Ovary (tissue), 9 donors: ENCODE results near the gene FABP3. TPM values are rescaled to one million over a fixed set of nuclear protein-coding genes. Genes with fewer than 3 reads are reported as not detected.

Experiments
- DNase-seq, 5 donors: peaks; one replicate each; pipeline ENCODE4 v3.0.0-alpha.2; 2019 to 2020
- H3K27ac ChIP-seq, 2 donors: fragments of 200-600 bp; one replicate each; pipeline versions ENCODE4 v1.5.1 to v1.8.0; 2019 to 2022
- H3K27me3 ChIP-seq: fragments of 200-600 bp; one replicate; pipeline ENCODE4 v1.8.0; 2022
- H3K36me3 ChIP-seq: fragments of 200-600 bp; sonication (generic); one replicate; pipeline ENCODE4 v1.5.1; 2019
- H3K4me1 ChIP-seq: one replicate; pipeline ENCODE4 v1.8.1; 2013; ENCODE audit warnings: mild to moderate bottlenecking, moderate library complexity; ENCODE audit not compliant: insufficient read depth
- H3K4me3 ChIP-seq: fragments of 200-600 bp; sonication (generic); one replicate; pipeline ENCODE4 v1.5.1; 2017
- H3K9me3 ChIP-seq, 2 donors: fragments of 200-600 bp in 1 of 2; sonication (generic) in 1 of 2; one replicate each; pipeline versions ENCODE4 v1.5.1 to v1.8.1; 2013 to 2019; ENCODE audit warnings: mild to moderate bottlenecking in 1 of 2, moderate library complexity in 1 of 2
- EP300 ChIP-seq: sonication (generic); formaldehyde crosslinking; IDR thresholded peaks from one replicate; pipeline ENCODE4 v1.6.1; 2017; ENCODE audit warnings: antibody characterized with exemption
- POLR2A ChIP-seq: fragments of 450-650 bp; IDR thresholded peaks from one replicate; pipeline ENCODE4 v1.6.1; 2017; ENCODE audit warnings: antibody characterized with exemption, mild to moderate bottlenecking, moderate library complexity
- WGBS, 3 donors: extraction: QIAGEN DNeasy Blood & Tissue Kit in 1 of 3; methylation state at CpG; one replicate each; pipeline versions ENCODE4 v1.1.5 to v1.1.7; 2013 to 2017; 5-methylcytosine and 5-hydroxymethylcytosine counted together
- intact Hi-C, 4 donors: fragments of 100-400 bp; cut with DNase I; formaldehyde crosslinking; loops; one replicate each; pipeline versions ENCODE4 v1.11.0 to v1.15.1; 2022 to 2023
- polyA plus RNA-seq, 2 donors: library from polyadenylated mRNA; stranded (reverse); fragments of 200-250 nt in 1 of 2; fragments of 350-450 nt in 1 of 2; fragmentation: Illumina TruSeq in 1 of 2; extraction: RNeasy Lipid Tissue Mini Kit (QIAGEN cat#74804) in 1 of 2; gene quantifications; one replicate each; pipeline ENCODE4 v1.2.3, GENCODE V29; 2013 to 2014
- total RNA-seq, 7 donors: library from RNA; depleted of rRNA in 2 of 7; stranded (reverse); fragments of >200 nt in 2 of 7; fragmentation: NEBNext Ultra II Directional in 3 of 7; extraction: Animal tissue kit (Norgen Biotek cat#: 25700) in 3 of 7; gene quantifications; one replicate each; pipeline versions ENCODE4 v1.1.0 to v1.2.4, GENCODE V29; 2016 to 2023
- TF ChIP-seq, protein P1 (sequence below), 3 donors: fragments of 450-650 bp in 2 of 3; fragments of 200-600 bp in 1 of 3; IDR thresholded peaks; one replicate each; pipeline versions ENCODE4 v1.5.1 to v1.8.0; 2016 to 2022; ENCODE audit warnings: antibody characterized with exemption in 3 of 3, mild to moderate bottlenecking in 1 of 3
- donor health status: DM: no; HTN: no; CAD: no; lungs with moderate emphysema.
- donor health status: DM: no; HTN: no; CAD: no.
- donor health status: Bipolar disorder and iron deficiency.
- donor health status: DM: yes; HTN: yes; CAD: no.
- donor health status: DM: no; HTN: no; CAD: no.
- donor health status: DM: yes; HTN: yes; CAD: no.

FABP3 gene
- total and polyA plus RNA-seq, 9 donors: 3.3 to 153 (median 24.2) TPM

- intact Hi-C loops: loop anchor here in 1 of 4 donors (2.0 to 10.0 kb wide), 2 partner anchors 19 to 139 kb away; no protein-coding TSS in a partner anchor
These were observed 32.8 kb upstream of the FABP3 start for GRCh38 chr1:31405578-31406245.

DNA sequence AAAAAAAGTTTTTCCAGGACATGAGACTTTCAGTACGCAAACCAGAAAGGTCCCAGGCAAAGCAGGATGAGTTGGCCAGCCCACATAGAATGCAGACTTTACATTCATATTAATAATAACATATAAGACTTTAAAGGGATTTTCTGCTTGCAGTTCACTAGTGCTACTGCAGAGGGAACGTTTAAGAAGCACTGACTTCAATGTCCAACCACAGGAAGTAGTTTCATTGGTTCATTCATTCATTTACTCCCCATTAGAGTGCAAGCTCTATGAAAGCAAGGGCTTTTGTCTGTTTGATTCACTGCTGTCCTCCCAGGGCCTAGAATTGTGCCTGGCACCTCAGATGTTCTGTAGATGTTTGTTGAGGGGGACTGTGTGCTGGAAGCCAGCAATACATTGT, 28.4 kb upstream of the FABP3 start:
- intact Hi-C loops: loop anchor here in 1 of 4 donors (10.0 kb wide), 1 partner anchor 144 kb away; no protein-coding TSS in a partner anchor
- 48 to 51% (median 48%) methylated on average over 2 of the region's 2 CpGs for WGBS, 3 donors
- Histone ChIP-seq H3K4me1 (no peaks in the 10 kb centered on the region), H3K27ac (no peak overlapping the region), H3K9me3 (no peaks in the 10 kb centered on the region), H3K27me3 (no peaks in the 10 kb centered on the region), H3K36me3 (no peaks in the 10 kb centered on the region), H3K4me3 (no peak overlapping the region)
- TF ChIP-seq EP300: no peak
- TF ChIP-seq POLR2A: no peak
- TF ChIP-seq, protein P1, sequence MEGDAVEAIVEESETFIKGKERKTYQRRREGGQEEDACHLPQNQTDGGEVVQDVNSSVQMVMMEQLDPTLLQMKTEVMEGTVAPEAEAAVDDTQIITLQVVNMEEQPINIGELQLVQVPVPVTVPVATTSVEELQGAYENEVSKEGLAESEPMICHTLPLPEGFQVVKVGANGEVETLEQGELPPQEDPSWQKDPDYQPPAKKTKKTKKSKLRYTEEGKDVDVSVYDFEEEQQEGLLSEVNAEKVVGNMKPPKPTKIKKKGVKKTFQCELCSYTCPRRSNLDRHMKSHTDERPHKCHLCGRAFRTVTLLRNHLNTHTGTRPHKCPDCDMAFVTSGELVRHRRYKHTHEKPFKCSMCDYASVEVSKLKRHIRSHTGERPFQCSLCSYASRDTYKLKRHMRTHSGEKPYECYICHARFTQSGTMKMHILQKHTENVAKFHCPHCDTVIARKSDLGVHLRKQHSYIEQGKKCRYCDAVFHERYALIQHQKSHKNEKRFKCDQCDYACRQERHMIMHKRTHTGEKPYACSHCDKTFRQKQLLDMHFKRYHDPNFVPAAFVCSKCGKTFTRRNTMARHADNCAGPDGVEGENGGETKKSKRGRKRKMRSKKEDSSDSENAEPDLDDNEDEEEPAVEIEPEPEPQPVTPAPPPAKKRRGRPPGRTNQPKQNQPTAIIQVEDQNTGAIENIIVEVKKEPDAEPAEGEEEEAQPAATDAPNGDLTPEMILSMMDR (IDR thresholded peaks at IDR 0.05): no peak
- DNase-seq: no peak

More at GRCh38 chr1:31405578-31406245, 32.8 kb upstream of the FABP3 start:
- Histone ChIP-seq H3K4me1 (no peaks in the 10 kb centered on the region), H3K36me3 (no peaks in the 10 kb centered on the region), H3K4me3 (no peak overlapping the region), H3K9me3 (no peaks in the 10 kb centered on the region), H3K27me3 (no peaks in the 10 kb centered on the region), H3K27ac (no peak overlapping the region)
- no peak for DNase-seq
- TF ChIP-seq EP300 (no peak), POLR2A (no peak)
- TF ChIP-seq, protein P1 (IDR thresholded peaks at IDR 0.05): no peak
- 70 to 85% (median 75%) methylated on average over 6 of the region's 6 CpGs for WGBS, 3 donors

GRCh38 chr1:31400393-31400792, 27.5 kb upstream of the FABP3 start:
- 57 to 62% (median 58%) methylated on average over 3 of the region's 3 CpGs for WGBS, 3 donors
- Histone ChIP-seq H3K4me3 (no peak overlapping the region), H3K27ac (no peak overlapping the region), H3K4me1 (no peaks in the 10 kb centered on the region), H3K27me3 (no peaks in the 10 kb centered on the region), H3K9me3 (no peaks in the 10 kb centered on the region), H3K36me3 (no peaks in the 10 kb centered on the region)
- TF ChIP-seq, protein P1 (IDR thresholded peaks at IDR 0.05): no peak
- no peak for TF ChIP-seq POLR2A
- TF ChIP-seq EP300: no peak
- intact Hi-C loops: loop anchor here in 1 of 4 donors (10.0 kb wide), 1 partner anchor 144 kb away; no protein-coding TSS in a partner anchor
- no peak for DNase-seq

- no peaks in the 10 kb centered on the region for H3K27me3 ChIP-seq
- no peaks in the 10 kb centered on the region for H3K9me3 ChIP-seq
- 56 to 72% (median 61%) methylated on average over 3 of the region's 3 CpGs for WGBS, 3 donors
- no peak overlapping the region for H3K27ac ChIP-seq
- intact Hi-C loops: loop anchor here in 1 of 4 donors (10.0 kb wide), 1 partner anchor 145 kb away; no protein-coding TSS in a partner anchor
- TF ChIP-seq POLR2A: no peak
- TF ChIP-seq, protein P1 (IDR thresholded peaks at IDR 0.05): no peak
- no peak for TF ChIP-seq EP300
- H3K4me3 ChIP-seq: no peak overlapping the region
- no peaks in the 10 kb centered on the region for H3K36me3 ChIP-seq
- no peak for DNase-seq
- peaks cover under 1% of the 10 kb centered on the region for H3K4me1 ChIP-seq
These were observed 27.1 kb upstream of the FABP3 start for GRCh38 chr1:31399976-31400375.
